Esophagus muscularis mucosa (tissue), 4 donors: Measurements from ENCODE around the gene WDR27. TPM values are rescaled to one million over a fixed set of nuclear protein-coding genes. Genes with fewer than 3 reads are reported as not detected.

Source experiments
- DNase-seq: peaks from one replicate; pipeline ENCODE4 v3.0.0-alpha.2; 2017; ENCODE audit errors: extremely low spot score
- H3K27ac ChIP-seq, 4 donors: fragments of 200-600 bp; sonication (generic); replicated peaks in 1 of 4; 1 replicate in 3 of 4; 2 replicates in 1 of 4; pipeline ENCODE4 v1.5.1; 2016 to 2019; ENCODE audit warnings: mild to moderate bottlenecking in 1 of 4
- H3K27me3 ChIP-seq, 4 donors: fragments of 200-600 bp; sonication (generic); one replicate each; pipeline versions ENCODE4 v1.5.1 to v1.6.0; 2016 to 2019
- H3K36me3 ChIP-seq, 4 donors: fragments of 200-600 bp; sonication (generic); one replicate each; pipeline ENCODE4 v1.5.1; 2016 to 2019
- H3K4me1 ChIP-seq, 4 donors: fragments of 200-600 bp; sonication (generic); one replicate each; pipeline ENCODE4 v1.5.1; 2016 to 2019
- H3K4me3 ChIP-seq, 4 donors: fragments of 200-600 bp; sonication (generic); 1 replicate in 2 of 4; 2 replicates in 2 of 4; pipeline ENCODE4 v1.5.1; 2016 to 2019; ENCODE audit warnings: mild to moderate bottlenecking in 4 of 4, moderate library complexity in 1 of 4
- H3K9me3 ChIP-seq, 4 donors: fragments of 200-600 bp; sonication (generic); 1 replicate in 3 of 4; 2 replicates in 1 of 4; pipeline ENCODE4 v1.5.1; 2016 to 2019
- EP300 ChIP-seq: sonication (generic); formaldehyde crosslinking; IDR thresholded peaks from one replicate; pipeline ENCODE4 v1.6.1; 2017; ENCODE audit warnings: antibody characterized with exemption
- POLR2A ChIP-seq: fragments of 450-650 bp; IDR thresholded peaks from one replicate; pipeline ENCODE4 v1.6.1; 2017; ENCODE audit warnings: antibody characterized with exemption, moderate library complexity, mild to moderate bottlenecking, low read depth
- POLR2AphosphoS5 ChIP-seq, 2 donors: sonication (generic); formaldehyde crosslinking; IDR thresholded peaks; one replicate each; pipeline ENCODE4 v1.6.1; 2017; ENCODE audit warnings: antibody characterized with exemption in 2 of 2
- WGBS: methylation state at CpG from one replicate; pipeline ENCODE4 v1.1.5; 2018; 5-methylcytosine and 5-hydroxymethylcytosine counted together
- intact Hi-C: fragments of 100-400 bp; cut with DNase I; formaldehyde crosslinking; loops from one replicate; pipeline ENCODE4 v1.15.1; 2023
- total RNA-seq, 4 donors: library from RNA; depleted of rRNA; stranded (reverse); fragments of >200 nt; gene quantifications; one replicate each; pipeline versions ENCODE4 v1.1.0 to v1.2.1, GENCODE V29; 2016
- TF ChIP-seq, protein P1 (sequence below), 3 experiments: fragments of 200-600 bp in 2 of 3; fragments of 450-650 bp in 1 of 3; sonication (generic) in 2 of 3; IDR thresholded peaks; one replicate each; pipeline ENCODE4 v1.5.1; 2017 to 2019; ENCODE audit warnings: antibody characterized with exemption in 3 of 3, mild to moderate bottlenecking in 2 of 3, moderate library complexity in 1 of 3

WDR27 gene
- total RNA-seq, 4 donors from 2014 or later = 9.3 to 18.4 (median 14.4) TPM

DNA sequence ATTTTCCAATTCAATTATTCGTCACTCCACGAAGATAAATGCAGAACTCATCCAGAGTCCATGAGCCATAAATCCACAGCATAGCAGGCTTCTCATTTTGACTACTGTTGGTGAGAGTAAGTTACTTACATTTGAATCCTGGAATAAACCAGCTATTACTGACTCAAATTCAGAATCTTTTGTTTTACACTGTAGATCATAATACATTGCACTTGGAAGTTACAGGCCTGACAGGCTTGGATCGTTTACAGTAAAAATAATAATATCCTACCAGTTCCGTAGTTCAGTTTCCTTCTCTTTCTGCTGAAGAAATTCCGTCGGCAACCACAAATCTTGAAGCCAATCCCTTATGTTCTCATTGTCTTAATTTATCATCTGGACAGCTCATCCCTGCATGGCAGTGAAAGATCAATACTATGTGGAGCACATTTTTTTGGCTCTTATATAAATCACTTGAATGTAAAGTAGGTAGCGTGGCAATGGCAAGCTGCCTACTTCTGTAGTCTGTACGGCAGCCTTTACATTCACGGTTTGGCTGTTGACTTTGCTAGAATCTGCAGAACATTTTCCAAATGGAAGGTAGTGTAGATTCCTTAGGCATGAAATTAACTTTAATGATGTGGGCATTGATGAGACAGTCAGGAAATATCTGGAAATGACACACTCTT, 142.9 kb downstream of the WDR27 start:
- H3K27me3 ChIP-seq = no peaks in the 10 kb centered on the region
- H3K9me3 ChIP-seq = peaks cover 0 to 3% (median 0%) of the 10 kb centered on the region in 4 donors
- intact Hi-C loops = no loop called here
- peaks cover 0 to 20% (median 2%) of the 10 kb centered on the region in 4 donors for H3K36me3 ChIP-seq
- peak; percentile 37 for DNase-seq
- 84% methylated on average over 9 of the region's 9 CpGs for WGBS
- H3K4me3 ChIP-seq = no peak overlapping the region
- no peak for TF ChIP-seq EP300
- no peak for TF ChIP-seq POLR2AphosphoS5 (IDR thresholded peaks at IDR 0.05)
- TF ChIP-seq POLR2A = no peak
- TF ChIP-seq, protein P1, sequence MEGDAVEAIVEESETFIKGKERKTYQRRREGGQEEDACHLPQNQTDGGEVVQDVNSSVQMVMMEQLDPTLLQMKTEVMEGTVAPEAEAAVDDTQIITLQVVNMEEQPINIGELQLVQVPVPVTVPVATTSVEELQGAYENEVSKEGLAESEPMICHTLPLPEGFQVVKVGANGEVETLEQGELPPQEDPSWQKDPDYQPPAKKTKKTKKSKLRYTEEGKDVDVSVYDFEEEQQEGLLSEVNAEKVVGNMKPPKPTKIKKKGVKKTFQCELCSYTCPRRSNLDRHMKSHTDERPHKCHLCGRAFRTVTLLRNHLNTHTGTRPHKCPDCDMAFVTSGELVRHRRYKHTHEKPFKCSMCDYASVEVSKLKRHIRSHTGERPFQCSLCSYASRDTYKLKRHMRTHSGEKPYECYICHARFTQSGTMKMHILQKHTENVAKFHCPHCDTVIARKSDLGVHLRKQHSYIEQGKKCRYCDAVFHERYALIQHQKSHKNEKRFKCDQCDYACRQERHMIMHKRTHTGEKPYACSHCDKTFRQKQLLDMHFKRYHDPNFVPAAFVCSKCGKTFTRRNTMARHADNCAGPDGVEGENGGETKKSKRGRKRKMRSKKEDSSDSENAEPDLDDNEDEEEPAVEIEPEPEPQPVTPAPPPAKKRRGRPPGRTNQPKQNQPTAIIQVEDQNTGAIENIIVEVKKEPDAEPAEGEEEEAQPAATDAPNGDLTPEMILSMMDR (IDR thresholded peaks at IDR 0.05) = no peak
- H3K4me1 ChIP-seq = no peaks in the 10 kb centered on the region
- no peak overlapping the region for H3K27ac ChIP-seq

DNA sequence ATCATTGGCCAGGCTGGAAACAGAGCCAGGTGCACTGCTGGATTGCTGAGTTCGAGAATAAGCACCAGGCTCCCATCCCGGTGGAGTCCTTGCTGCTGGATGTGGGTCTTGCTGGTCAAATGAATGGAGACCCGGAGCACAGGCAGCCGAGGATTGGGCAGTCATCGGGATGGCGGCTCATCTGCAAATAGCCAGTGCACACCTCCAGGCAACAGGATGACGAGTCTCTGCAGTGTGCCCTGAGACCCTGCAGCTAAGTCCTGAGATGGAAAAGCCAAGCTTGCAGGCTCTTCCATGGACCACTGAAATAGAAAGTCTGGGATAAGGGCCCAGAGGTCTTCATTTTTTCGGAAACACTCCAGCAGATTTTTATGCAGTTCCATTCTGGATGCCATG, 143.5 kb downstream of the WDR27 start:
- WGBS = 94% methylated on average over 8 of the region's 8 CpGs
- no peak overlapping the region for H3K4me3 ChIP-seq
- DNase-seq = peak; percentile 68
- no peaks in the 10 kb centered on the region for H3K4me1 ChIP-seq
- no peak overlapping the region for H3K27ac ChIP-seq
- H3K9me3 ChIP-seq = peaks cover 0 to 3% (median 0%) of the 10 kb centered on the region in 4 donors
- TF ChIP-seq EP300 = no peak
- TF ChIP-seq POLR2A = no peak
- TF ChIP-seq, protein P1 (IDR thresholded peaks at IDR 0.05) = no peak
- no peak for TF ChIP-seq POLR2AphosphoS5 (IDR thresholded peaks at IDR 0.05)
- intact Hi-C loops = no loop called here
- peaks cover 0 to 20% (median 2%) of the 10 kb centered on the region in 4 donors for H3K36me3 ChIP-seq
- H3K27me3 ChIP-seq = no peaks in the 10 kb centered on the region

DNA sequence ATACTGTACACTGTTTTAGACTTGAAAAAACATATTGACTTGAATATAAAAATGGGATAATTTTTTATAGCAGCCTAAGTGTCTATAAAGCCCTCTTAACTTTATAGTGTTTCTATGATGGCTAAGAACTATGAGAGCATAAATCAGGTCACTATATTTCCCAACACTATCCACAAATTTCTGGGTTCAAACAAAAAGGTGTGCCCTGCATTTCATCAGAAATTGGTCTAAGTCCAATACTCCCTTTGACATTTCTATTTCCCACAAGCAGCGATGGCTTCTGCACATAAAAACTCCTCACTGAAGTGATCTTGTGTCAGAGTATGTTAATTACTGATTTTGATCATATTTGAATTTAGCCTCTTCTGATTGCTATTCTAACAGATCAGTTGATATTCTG, 143.9 kb downstream of the WDR27 start:
- H3K4me3 ChIP-seq = no peak overlapping the region
- peaks cover 0 to 20% (median 2%) of the 10 kb centered on the region in 4 donors for H3K36me3 ChIP-seq
- no peaks in the 10 kb centered on the region for H3K27me3 ChIP-seq
- intact Hi-C loops = no loop called here
- no peak overlapping the region for H3K27ac ChIP-seq
- H3K9me3 ChIP-seq = peaks cover 0 to 3% (median 0%) of the 10 kb centered on the region in 4 donors
- DNase-seq = no peak
- WGBS = 56% methylated on average over 1 of the region's 1 CpG
- TF ChIP-seq EP300 = no peak
- TF ChIP-seq, protein P1 (IDR thresholded peaks at IDR 0.05) = no peak
- no peak for TF ChIP-seq POLR2A
- no peak for TF ChIP-seq POLR2AphosphoS5 (IDR thresholded peaks at IDR 0.05)
- H3K4me1 ChIP-seq = no peaks in the 10 kb centered on the region

DNA sequence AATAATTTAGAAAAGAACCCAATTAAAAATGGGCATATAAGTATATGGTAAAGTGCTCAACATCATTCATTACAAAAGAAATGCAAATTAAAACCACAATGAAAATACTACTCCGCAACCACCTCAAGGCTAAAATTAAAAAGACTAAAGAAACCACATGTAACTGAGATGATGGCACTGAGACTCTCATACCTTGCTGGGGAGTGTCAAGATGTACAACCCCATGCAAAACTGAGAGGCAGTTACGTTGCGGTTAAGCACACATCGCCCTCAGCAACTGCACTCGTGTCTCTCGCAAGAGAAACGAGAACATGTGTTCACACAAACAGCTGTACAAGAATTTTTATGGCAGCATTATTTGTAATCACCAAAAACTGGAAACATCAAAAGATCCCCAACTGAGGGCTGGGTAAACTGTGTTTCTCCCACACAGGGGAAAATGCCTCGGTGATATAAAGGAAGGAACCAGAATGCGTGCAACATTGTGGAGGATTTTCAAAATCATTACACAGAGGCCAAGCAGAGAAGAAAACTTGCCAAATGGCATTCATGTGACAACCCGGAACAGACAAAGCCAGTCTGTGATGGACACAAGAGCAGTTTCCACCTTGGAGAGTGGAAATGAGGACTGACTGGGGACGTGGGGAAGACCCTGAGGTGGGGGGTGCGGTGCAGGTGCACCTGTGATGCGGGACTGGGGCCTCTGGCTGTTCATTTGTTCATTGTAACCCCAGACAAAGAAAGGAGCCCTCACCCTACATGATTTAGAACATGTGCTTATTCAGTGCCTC, 144.9 kb downstream of the WDR27 start:
- WGBS = 87% methylated on average over 13 of the region's 13 CpGs
- intact Hi-C loops = no loop called here

More for the DNA sequence above, 144.9 kb downstream of the WDR27 start:
- Histone ChIP-seq H3K4me1 (no peaks in the 10 kb centered on the region), H3K27ac (no peak overlapping the region), H3K27me3 (no peaks in the 10 kb centered on the region), H3K9me3 (peaks cover 0 to 3% (median 0%) of the 10 kb centered on the region in 4 donors), H3K4me3 (no peak overlapping the region), H3K36me3 (peaks cover 0 to 20% (median 2%) of the 10 kb centered on the region in 4 donors)
- no peak for TF ChIP-seq EP300
- no peak for TF ChIP-seq POLR2A
- no peak for TF ChIP-seq POLR2AphosphoS5 (IDR thresholded peaks at IDR 0.05)
- TF ChIP-seq, protein P1 (IDR thresholded peaks at IDR 0.05) = no peak
- DNase-seq = peak; percentile 57
